Activated CD4-positive, alpha-beta T cell treated with anti-CD3 and anti-CD28 coated beads, Interleukin-2, amount 50 U/mL, for 48 hours (primary cell): ENCODE measurements around the gene RAX2.
"Not testable (repeated sequence)": the region's sequence is repeated elsewhere in the genome, so short reads cannot be mapped to it uniquely, and the experiment has no call there.

ENCODE experiments used
- DNase-seq, 2 experiments: peaks; one replicate each; pipeline ENCODE4 v3.0.0-alpha.2; 2020

The RAX2 gene

GRCh38 chr19:3757705-3758104, 14.3 kb downstream of the RAX2 start:
- DNase-seq: not testable (repeated sequence)

GRCh38 chr19:3753631-3754410, 18.2 kb downstream of the RAX2 start:
- DNase-seq: no peak

GRCh38 chr19:3752492-3752891, 19.5 kb downstream of the RAX2 start:
- DNase-seq: no peak

- no peak for DNase-seq
Observed at GRCh38 chr19:3751236-3751635, 20.8 kb downstream of the RAX2 start.

GRCh38 chr19:3750211-3750610, 21.8 kb downstream of the RAX2 start:
- no peak for DNase-seq

- DNase-seq: no peak
Observed at GRCh38 chr19:3748965-3749364, 23.1 kb downstream of the RAX2 start.

- no peak for DNase-seq
Observed at GRCh38 chr19:3746371-3747056, 25.5 kb downstream of the RAX2 start.

- DNase-seq: no peak
Observed at GRCh38 chr19:3745363-3746045, 26.5 kb downstream of the RAX2 start.

GRCh38 chr19:3743486-3743885, 28.5 kb downstream of the RAX2 start:
- no peak for DNase-seq

GRCh38 chr19:3740431-3740830, 31.6 kb downstream of the RAX2 start:
- DNase-seq: no peak

- no peak for DNase-seq
Observed at GRCh38 chr19:3738477-3739220, 33.4 kb downstream of the RAX2 start.

GRCh38 chr19:3737487-3738205, 34.4 kb downstream of the RAX2 start:
- DNase-seq: no peak

- no peak for DNase-seq
Observed at GRCh38 chr19:3736106-3736724, 35.8 kb downstream of the RAX2 start.

GRCh38 chr19:3734310-3734600, 37.8 kb downstream of the RAX2 start:
- DNase-seq: no peak

GRCh38 chr19:3733549-3734309, 38.3 kb downstream of the RAX2 start:
- no peak for DNase-seq

- no peak for DNase-seq
Observed at GRCh38 chr19:3732108-3732507, 39.9 kb downstream of the RAX2 start.

- no peak for DNase-seq
Observed at GRCh38 chr19:3730457-3730958, 41.5 kb downstream of the RAX2 start.

GRCh38 chr19:3725640-3726310, 46.3 kb downstream of the RAX2 start:
- no peak for DNase-seq

- no peak for DNase-seq
Observed at GRCh38 chr19:3725121-3725520, 46.9 kb downstream of the RAX2 start.

GRCh38 chr19:3723883-3724282, 48.1 kb downstream of the RAX2 start:
- DNase-seq: no peak

- no peak for DNase-seq
Observed at GRCh38 chr19:3723110-3723488, 48.9 kb downstream of the RAX2 start.
